Cardiac muscle cell (in vitro differentiated cells and primary cell): ENCODE data around the gene ETS2. TPM values are rescaled to one million over a fixed set of nuclear protein-coding genes. Genes with fewer than 3 reads are reported as not detected.

ENCODE experiments used
- DNase-seq, 2 donors: peaks; one replicate each; pipeline versions ENCODE4 v3.0.0 to v3.0.0-alpha.2; 2010 to 2017; ENCODE audit warnings: low read depth in 1 of 2, low spot score in 1 of 2
- H3K27ac ChIP-seq: fragments of 200-600 bp; sonication (generic); 2 replicates; pipeline ENCODE4 v1.5.1; 2016
- H3K27me3 ChIP-seq: fragments of 200-600 bp; sonication (generic); 2 replicates; pipeline ENCODE4 v1.6.0; 2016; ENCODE audit warnings: control low read depth
- H3K36me3 ChIP-seq: fragments of 200-600 bp; sonication (generic); 2 replicates; pipeline ENCODE4 v1.5.1; 2016; ENCODE audit warnings: control low read depth
- H3K4me1 ChIP-seq: fragments of 200-600 bp; sonication (generic); 2 replicates; pipeline ENCODE4 v1.8.1; 2017; ENCODE audit warnings: low read depth, mild to moderate bottlenecking, mixed run types
- H3K4me3 ChIP-seq: fragments of 200-600 bp; sonication (generic); 2 replicates; pipeline ENCODE4 v1.5.1; 2016; ENCODE audit warnings: mild to moderate bottlenecking
- H3K9me3 ChIP-seq: fragments of 200-600 bp; sonication (generic); 2 replicates; pipeline ENCODE4 v1.5.1; 2017; ENCODE audit warnings: low read depth, mild to moderate bottlenecking, control low read depth
- polyA plus RNA-seq: library from polyadenylated mRNA; unstranded; fragments of >200 nt; fragmentation: Nextera tagmentation; extraction: Ambion mirVana; gene quantifications from 2 replicates; pipeline ENCODE4 v1.2.1, GENCODE V29; 2016
- total RNA-seq: library from RNA; depleted of rRNA; stranded (reverse); fragments of >200 nt; gene quantifications from 2 replicates; pipeline ENCODE4 v1.2.3, GENCODE V29; 2016
- TF ChIP-seq, protein P1 (sequence below): IDR thresholded peaks from 2 replicates; pipeline ENCODE4 v1.5.1; 2012; ENCODE audit warnings: low read depth, mild to moderate bottlenecking, low read length

Gene ETS2
- total and polyA plus RNA-seq, 2 experiments from 2014 or later, result 20.9 to 25.2 TPM

DNA sequence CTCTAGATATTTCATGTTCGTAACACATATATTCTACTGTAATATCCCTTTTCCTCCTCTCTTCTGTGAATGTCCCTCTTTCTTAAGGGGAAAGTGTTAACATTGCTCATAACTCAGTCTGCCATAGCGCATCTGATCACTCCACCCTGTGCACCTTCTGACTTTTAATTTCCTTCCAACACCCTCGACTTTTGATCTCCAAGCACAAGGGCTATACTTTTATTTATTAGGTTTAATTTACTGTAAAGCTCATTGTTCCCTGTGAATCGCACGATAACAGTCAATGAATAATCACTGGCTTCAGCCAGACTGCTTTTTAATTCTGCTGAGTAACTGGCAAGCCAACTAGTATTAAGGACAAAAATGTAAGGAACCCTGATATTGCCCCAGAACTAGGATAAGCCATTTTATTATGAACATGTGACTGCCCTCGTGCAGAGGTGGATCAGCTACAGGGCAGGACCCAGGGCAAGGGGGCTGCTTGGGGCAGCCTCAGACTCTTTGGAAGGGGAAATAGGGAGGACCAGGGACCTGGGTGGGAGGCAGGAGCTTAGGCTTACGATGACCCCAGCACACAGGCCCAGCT is 2.6 kb upstream of the ETS2 start:
- Histone ChIP-seq H3K4me1 (peaks cover 10% of the 10 kb centered on the region), H3K9me3 (no peaks in the 10 kb centered on the region), H3K36me3 (no peaks in the 10 kb centered on the region), H3K27me3 (no peaks in the 10 kb centered on the region), H3K4me3 (no peak overlapping the region), H3K27ac (no peak overlapping the region)
- no peak for DNase-seq
- TF ChIP-seq, protein P1, sequence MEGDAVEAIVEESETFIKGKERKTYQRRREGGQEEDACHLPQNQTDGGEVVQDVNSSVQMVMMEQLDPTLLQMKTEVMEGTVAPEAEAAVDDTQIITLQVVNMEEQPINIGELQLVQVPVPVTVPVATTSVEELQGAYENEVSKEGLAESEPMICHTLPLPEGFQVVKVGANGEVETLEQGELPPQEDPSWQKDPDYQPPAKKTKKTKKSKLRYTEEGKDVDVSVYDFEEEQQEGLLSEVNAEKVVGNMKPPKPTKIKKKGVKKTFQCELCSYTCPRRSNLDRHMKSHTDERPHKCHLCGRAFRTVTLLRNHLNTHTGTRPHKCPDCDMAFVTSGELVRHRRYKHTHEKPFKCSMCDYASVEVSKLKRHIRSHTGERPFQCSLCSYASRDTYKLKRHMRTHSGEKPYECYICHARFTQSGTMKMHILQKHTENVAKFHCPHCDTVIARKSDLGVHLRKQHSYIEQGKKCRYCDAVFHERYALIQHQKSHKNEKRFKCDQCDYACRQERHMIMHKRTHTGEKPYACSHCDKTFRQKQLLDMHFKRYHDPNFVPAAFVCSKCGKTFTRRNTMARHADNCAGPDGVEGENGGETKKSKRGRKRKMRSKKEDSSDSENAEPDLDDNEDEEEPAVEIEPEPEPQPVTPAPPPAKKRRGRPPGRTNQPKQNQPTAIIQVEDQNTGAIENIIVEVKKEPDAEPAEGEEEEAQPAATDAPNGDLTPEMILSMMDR, result no peak

DNA sequence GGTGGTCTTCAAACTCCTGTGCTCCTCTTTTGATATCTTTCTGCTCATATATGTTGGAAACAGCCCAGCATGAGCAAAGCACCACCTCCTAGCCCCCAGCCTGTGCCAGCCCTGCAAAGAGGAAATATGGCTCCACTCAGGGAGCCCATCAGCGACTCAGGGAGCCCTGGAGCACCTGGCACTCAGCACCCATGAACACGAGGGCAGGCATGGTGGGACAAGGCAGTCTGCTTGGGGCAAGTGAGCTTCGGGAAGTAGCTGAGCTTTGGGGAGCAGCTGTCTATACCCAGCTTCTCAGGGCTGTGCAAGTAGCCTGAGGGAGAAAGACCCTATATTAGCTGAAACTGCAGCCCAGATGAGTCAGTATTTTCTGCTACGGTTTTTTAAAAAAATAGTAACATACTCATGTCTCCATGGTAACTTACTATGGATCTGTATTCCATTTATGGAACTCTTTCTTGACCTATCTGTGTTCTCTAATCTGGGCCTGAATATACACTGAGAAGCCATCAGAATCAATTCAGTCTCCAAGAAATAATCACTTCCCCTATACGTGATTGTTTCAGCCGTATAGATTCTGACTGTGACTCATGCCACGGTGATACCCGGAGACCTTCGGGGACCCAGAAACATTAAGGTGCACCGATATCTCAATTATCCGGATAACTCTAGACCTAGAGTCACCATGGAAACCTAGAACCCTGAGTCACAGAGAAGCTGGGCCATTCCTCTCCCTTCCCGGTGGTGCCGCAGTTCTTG is 1.5 kb upstream of the ETS2 start:
- no peak overlapping the region for H3K4me3 ChIP-seq
- TF ChIP-seq, protein P1, result no peak
- no peak for DNase-seq
- no peaks in the 10 kb centered on the region for H3K27me3 ChIP-seq
- H3K27ac ChIP-seq, result no peak overlapping the region
- peaks cover 7% of the 10 kb centered on the region for H3K4me1 ChIP-seq
- no peaks in the 10 kb centered on the region for H3K36me3 ChIP-seq
- no peaks in the 10 kb centered on the region for H3K9me3 ChIP-seq

DNA sequence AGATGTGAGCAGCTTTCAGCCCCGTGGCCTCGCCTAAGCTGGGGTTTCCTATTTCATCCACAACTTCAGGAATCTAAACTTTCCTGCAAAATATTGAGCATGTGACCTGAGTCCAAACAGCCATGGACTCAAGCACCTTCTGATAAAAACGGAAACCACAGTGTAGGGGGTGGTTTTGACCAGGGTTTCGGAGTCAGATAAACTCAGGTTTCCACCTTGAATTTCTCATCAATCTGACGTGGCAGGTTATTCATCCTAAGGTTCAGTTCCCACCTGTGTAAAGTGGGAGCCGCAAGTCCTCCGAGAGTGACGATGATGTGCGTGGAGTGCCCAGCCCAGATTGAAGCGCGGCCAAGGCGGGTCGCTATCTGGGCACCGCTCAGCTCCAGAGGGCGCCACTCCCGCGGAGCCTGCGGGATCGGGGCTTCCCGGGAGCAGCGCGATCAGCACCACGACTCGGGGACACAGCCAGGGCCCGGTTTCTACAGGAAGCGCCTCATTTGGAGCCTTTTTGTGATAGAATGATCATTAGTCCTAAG is 871 bp upstream of the ETS2 start:
- Histone ChIP-seq H3K27ac (peak overlapping the region; percentile 40), H3K27me3 (no peaks in the 10 kb centered on the region), H3K9me3 (no peaks in the 10 kb centered on the region), H3K4me1 (peaks cover 7% of the 10 kb centered on the region), H3K4me3 (peak overlapping the region; percentile 94), H3K36me3 (no peaks in the 10 kb centered on the region)
- peak; percentile 61 to 74 for DNase-seq
- TF ChIP-seq, protein P1, result peak; percentile 61

DNA sequence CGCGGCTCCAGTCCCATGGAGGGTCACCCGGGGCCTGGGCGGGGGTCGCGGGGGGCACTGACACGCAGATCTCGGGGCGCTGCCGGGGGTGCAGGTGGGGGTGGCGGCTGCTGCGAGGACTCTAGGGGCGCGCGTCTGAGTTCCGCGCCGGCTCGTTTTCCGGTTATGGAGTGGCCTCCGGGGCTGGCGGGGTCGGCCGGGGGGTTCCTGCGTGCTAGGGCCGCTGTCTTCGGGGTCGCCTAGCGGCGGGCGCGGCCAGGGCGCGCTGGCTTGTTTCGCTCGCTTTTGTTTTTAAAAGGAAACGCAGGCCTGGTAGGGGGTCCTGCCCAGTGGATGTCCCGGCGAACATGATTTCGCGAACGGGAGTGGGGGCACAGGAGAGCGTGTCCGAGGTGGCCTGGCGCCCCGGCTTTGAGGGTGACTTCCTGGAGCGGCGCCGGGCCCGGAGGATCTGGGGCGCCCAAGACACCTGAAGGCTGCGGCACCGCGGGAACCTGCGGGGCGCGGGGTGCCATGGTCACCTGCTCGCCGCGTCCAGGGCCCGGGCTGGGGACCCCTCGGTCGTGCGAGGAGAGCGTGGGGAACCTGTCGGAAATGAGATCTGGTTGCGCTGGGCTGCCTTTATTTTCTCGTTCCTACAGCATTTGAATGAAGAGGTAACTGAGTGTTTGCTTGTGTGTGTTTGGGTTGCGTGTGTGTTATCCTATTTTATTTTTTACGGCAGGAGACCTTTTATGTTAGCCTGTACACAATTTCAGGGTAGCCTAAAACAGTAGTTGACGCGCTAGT is 618 bp downstream of the ETS2 start:
- H3K27me3 ChIP-seq, result no peaks in the 10 kb centered on the region
- peaks cover 7% of the 10 kb centered on the region for H3K4me1 ChIP-seq
- H3K36me3 ChIP-seq, result no peaks in the 10 kb centered on the region
- TF ChIP-seq, protein P1, result peak; percentile 21
- peak overlapping the region; percentile 65 for H3K27ac ChIP-seq
- H3K4me3 ChIP-seq, result peak overlapping the region; percentile 94
- no peaks in the 10 kb centered on the region for H3K9me3 ChIP-seq
- DNase-seq, result peak in 1 of 2 donors; percentile 52

DNA sequence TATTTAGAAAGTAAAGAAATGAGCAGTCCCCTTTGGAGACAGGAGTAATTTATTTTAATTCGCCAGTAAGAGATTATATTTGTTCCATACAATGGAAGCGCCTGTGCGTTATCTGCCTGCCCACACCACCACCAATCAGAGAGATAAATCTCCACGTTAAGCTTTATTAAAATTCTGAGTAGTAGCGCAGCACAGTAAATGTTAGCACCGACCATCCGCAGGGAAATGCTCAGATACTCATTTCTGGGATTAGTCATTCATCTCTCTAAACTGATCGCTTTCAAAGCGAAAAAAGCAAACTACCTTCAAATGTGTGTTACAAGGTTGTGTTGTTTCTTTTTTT is 1.2 kb downstream of the ETS2 start:
- Histone ChIP-seq H3K4me3 (peak overlapping the region; percentile 94), H3K27ac (no peak overlapping the region), H3K9me3 (no peaks in the 10 kb centered on the region), H3K36me3 (no peaks in the 10 kb centered on the region), H3K4me1 (peaks cover 7% of the 10 kb centered on the region), H3K27me3 (no peaks in the 10 kb centered on the region)
- DNase-seq, result no peak
- TF ChIP-seq, protein P1, result no peak
